GM12874 (cell line): Measurements from ENCODE around the gene COPS7B.

Experiments used
- TF ChIP-seq, protein P1 (sequence below): IDR thresholded peaks from 2 replicates; pipeline ENCODE4 v1.5.1; 2011; ENCODE audit warnings: low read depth, mild to moderate bottlenecking, control low read depth, low read length, moderate library complexity; ENCODE audit not compliant: insufficient read depth

The COPS7B gene

DNA sequence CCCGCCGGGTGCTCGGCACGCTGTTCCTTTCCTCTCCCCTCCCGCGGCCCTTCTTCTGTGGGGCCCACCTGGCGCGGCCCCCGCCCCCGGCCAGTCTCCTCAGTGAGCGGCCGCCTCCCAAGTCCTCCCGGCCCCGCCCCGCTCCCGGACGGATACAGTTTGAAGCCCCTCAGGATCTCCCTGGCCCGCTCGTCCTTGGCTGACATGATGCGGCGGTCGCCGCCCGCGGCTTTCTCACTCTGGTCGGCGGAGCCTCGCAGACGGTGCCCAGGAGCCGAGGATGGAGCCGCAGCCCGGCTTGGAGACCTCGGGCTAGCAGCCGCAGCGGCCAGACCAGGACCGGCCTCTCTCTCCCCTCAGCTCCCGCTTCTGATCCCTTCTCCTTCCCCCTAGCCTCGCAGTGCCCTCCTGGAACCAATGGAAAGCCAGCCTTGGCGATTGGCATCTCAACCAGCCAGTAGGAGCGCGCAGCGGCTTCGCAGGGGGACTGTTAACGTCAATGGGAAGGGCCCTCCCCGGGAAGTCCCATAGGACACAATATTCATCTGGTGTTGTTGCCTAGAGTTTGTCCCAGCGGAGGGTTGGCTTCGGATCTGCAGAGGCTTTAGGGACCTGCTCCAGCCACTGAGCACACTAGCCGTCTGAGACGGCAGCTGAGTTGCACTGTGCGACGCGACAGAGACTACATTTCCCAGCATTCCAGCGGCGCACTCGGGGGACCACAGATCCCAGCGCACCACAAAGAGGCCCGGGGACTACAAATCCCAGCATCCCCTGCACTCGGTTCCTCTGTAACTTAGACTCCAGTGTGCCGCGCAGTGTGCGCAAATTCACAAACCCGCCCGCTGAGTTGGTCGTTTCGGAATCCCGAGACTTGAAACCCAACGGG lies 5.1 kb upstream of the COPS7B start, which contains the start of gene PDE6D:
TSS of gene PDE6D (minus strand) at position 374 of the 889 bp plus-strand sequence. CDS start at position 206, 168 bp downstream.
- TF ChIP-seq, protein P1, sequence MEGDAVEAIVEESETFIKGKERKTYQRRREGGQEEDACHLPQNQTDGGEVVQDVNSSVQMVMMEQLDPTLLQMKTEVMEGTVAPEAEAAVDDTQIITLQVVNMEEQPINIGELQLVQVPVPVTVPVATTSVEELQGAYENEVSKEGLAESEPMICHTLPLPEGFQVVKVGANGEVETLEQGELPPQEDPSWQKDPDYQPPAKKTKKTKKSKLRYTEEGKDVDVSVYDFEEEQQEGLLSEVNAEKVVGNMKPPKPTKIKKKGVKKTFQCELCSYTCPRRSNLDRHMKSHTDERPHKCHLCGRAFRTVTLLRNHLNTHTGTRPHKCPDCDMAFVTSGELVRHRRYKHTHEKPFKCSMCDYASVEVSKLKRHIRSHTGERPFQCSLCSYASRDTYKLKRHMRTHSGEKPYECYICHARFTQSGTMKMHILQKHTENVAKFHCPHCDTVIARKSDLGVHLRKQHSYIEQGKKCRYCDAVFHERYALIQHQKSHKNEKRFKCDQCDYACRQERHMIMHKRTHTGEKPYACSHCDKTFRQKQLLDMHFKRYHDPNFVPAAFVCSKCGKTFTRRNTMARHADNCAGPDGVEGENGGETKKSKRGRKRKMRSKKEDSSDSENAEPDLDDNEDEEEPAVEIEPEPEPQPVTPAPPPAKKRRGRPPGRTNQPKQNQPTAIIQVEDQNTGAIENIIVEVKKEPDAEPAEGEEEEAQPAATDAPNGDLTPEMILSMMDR = no peak

DNA sequence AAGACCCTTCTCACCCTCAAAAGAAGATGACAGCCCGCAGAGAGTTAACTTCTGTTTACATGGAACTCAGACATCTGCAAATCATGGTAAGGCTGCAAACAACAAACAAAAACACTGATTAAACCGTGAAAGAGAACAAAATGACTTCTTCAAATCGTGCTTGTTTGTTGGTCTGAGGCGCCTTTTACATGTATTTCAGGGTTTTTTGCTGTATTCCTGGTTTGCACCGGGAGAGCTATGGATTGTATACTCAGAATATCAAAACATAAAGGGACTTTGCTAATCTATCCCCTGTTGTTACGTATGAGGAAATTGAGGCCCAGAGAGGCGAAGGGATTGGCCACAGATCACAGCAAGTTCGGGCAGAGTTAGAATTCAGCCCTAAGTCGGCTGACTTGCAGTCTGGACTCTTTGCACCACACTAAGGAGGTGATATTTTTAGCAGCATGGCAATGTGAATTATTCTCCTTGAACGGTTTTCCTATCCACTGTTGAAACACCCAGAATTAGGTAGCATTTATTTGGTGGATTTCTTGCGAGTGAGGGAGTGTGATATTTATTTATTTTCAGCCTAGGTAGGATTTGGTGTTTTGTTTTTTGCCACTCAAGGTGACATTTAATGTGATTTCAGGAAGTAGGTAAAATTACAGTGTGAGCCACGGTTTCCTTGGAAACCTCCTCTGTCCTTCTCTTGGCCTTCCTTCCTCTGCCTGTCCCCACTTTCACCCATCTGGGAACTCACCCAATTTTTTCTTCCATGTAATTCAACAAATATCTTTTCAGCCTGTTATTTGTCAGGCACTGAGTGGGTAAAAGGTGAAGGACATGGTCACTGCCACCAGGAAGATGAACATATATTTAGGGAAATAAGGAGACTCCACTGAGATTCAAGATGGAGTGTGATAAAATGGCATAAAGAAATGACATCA lies 4.2 kb upstream of the COPS7B start:
- TF ChIP-seq, protein P1 = no peak

DNA sequence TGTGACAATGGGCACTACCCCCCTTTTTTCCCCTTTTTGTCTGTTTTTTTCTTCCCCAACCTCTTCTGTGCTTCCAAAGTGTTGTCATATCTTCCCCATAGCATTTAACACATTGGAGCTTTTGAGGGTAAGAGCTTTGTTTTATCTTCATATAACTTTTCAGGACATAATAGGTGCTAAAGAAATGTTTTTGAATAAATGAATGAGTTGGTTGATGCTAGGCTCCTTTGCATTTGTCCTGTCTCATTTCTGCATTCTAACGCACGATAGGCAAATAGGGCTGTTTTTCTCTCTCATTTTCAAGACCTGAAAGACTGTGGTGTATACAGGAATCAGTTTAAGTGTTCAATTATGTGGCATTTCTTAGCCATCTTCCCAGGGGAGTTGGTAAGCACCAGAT lies 832 bp upstream of the COPS7B start:
- TF ChIP-seq, protein P1 = no peak

DNA sequence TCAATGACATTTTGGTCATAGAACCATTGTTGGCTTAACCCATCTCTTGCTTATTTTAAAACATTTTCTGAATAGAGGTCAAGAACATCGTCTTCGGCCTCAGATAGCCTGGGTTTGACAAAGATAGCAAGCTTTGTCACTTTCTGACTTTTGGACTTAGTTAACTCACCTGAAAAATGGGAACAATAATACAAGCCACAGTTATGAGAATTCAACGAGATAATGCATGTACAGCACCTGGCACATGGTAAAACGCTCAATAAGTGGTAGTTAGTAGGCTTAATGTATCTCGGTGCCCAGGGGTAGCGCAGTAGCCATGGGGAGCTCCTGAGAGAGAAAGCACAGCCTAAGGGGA lies 446 bp upstream of the COPS7B start:
- TF ChIP-seq, protein P1 = no peak

DNA sequence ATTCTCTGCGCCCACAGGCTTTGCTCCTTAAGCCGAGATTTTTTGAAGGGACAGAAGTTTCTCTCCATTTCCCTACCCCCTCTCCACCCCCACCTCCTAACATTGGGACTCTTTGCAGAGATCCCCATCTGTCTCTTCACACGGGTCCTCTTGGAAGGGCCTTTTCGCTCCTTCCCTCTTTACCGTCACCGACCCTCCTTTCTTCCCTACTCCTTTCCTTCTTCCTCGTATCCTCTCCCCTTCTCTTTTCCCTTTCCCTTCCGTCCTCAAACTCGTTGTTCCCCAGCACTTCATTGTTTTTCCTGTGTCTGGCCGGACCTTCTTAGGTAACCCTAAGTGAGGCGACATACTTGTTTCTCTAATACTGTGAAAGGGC lies 660 bp downstream of the COPS7B start:
- TF ChIP-seq, protein P1 = no peak

DNA sequence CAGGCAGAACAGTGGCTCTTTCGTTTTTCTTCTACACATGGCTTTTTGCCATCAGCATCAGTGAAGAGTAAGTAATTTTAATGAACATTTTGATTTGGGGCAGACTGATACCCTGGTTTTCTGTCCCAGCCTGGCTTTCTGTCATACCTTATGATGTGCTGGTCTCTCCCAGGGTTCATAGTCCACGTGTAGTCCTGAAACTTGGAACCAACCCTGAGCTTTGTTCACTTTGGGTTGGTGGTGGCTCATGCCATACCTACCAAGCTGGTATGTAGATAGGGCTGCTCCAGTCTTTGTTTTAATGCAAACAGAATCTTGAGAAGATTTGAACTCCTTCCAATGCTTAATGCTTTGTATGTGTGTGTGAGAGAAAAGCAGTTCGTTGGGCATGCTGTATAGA lies 4.9 kb downstream of the COPS7B start:
- TF ChIP-seq, protein P1 = no peak

DNA sequence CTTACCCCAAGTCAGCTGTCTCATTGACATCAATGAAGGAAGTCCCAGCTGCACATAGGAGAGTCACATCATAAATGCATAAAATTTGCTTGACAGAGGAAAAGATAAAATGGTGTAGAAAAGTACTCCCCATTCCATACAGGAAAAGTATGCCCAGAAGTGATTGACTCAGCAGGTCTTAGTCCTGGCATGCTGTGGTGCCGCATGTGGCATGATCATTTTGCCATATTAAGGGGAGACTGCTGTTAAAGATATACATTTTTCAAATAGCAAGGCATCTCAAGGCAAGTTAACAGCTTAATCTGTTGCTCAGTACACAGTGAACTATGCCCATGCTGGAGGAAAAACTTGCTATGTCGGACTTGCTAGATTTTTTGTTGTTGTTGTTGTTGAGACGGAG lies 8.1 kb downstream of the COPS7B start:
- TF ChIP-seq, protein P1 = no peak
